ENCODE results near the gene ETV3L. TPM values are rescaled to one million over a fixed set of nuclear protein-coding genes. Genes with fewer than 3 reads are reported as not detected.

ETV3L gene
- total and polyA plus RNA-seq, 2 experiments from 2014 or later: not detected

DNA sequence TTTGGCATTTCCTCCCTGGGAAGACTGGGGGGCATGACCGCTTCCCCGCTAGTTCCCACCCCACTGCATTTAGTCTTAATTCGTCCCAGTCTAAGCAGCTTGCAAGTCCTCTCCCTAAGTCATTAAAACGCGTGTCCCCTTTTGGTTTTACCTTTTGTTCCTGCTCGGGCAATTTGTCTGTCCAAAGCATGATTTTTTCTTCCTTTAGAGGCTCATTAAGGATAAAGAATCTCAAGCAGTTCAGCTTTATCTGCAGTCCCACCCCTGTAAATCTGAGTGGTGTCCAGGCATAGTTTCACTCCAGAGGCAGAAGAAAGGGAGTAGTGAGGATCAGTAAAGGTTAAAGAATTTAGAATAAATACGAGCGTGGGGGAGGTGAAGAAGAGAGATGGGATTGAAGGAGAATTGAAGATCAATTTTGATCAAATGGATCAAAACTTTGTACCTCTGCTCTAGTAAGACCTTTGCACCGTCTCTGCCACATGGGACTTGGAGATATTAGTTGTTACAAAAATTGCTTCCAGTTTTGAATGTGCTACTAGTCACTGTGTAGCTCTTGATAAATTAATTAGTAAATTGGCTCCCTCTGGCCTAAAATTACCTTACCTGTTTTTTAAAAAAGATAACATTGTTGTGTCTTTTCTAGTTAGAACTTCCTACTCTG, 39.6 kb upstream of the ETV3L start:
- H3K27me3 ChIP-seq: no peaks in the 10 kb centered on the region
- H3K36me3 ChIP-seq: peaks cover 19% of the 10 kb centered on the region
- TF ChIP-seq, protein P1, sequence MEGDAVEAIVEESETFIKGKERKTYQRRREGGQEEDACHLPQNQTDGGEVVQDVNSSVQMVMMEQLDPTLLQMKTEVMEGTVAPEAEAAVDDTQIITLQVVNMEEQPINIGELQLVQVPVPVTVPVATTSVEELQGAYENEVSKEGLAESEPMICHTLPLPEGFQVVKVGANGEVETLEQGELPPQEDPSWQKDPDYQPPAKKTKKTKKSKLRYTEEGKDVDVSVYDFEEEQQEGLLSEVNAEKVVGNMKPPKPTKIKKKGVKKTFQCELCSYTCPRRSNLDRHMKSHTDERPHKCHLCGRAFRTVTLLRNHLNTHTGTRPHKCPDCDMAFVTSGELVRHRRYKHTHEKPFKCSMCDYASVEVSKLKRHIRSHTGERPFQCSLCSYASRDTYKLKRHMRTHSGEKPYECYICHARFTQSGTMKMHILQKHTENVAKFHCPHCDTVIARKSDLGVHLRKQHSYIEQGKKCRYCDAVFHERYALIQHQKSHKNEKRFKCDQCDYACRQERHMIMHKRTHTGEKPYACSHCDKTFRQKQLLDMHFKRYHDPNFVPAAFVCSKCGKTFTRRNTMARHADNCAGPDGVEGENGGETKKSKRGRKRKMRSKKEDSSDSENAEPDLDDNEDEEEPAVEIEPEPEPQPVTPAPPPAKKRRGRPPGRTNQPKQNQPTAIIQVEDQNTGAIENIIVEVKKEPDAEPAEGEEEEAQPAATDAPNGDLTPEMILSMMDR (IDR thresholded peaks at IDR 0.05; ENCODE audit: low read depth, low read length): no peak
- peaks cover 14% of the 10 kb centered on the region for H3K4me1 ChIP-seq (ENCODE audit: low read depth)
- no peak for DNase-seq (ENCODE audit: low read depth in 1 of 2, low spot score in 1 of 2)
- peak overlapping the region; percentile 94 for H3K4me3 ChIP-seq
- no peaks in the 10 kb centered on the region for H3K9me3 ChIP-seq (ENCODE audit: low read depth)
- peak overlapping the region; percentile 96 for H3K27ac ChIP-seq

DNA sequence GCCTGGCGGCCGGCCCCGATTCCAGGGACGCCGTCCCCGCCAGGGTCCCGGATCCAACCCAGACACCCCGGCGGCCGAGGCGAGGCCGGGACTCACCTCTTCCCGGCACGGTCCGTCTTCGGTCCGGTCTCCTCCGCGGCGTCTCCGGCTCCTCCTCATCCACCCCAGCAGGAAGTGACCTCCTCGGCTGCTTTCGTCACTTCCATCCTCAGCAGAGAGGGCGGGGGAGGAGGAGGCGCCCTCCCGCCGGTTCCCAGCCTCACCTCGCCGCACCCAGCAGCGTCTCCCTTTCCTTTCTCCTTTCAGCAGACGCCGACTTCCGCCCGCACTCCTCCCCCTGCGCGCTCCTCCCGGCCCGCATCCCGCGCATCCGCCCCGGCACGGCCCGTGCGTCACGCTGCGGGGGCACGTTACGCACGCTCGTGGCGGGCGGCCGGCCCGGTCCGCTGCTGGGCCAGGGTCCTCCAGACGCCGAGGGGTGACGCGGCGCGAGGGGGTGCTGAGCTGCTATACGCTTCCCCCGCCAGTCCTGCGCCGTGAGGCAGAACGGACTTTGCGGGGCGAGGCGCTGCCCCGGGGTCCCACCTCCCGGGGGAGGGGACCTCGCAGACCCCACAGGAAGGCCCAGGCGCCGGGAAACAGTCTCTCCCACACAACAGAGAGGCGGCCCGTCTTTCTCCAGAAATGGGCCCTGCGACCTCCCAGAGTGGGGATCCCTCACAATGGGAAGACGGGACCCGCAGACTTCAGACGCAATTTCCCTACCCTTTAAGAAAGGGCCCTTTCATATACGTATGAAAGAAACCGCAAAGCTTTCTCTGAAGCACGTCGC, 38.8 kb upstream of the ETV3L start, which contains the start of gene ETV3:
ETV3 (minus strand) TSS at position 176 of the 832 bp plus-strand sequence. CDS start 2,043 bp downstream, outside the sequence.
- Histone ChIP-seq H3K9me3 (ENCODE audit: low read depth) (no peaks in the 10 kb centered on the region), H3K4me1 (ENCODE audit: low read depth) (peaks cover 14% of the 10 kb centered on the region), H3K27me3 (no peaks in the 10 kb centered on the region), H3K4me3 (peak within 1 kb of the TSS; percentile 94), H3K27ac (peak within 1 kb of the TSS; percentile 96), H3K36me3 (peaks cover 27% of the 10 kb centered on the region)
- TF ChIP-seq, protein P1 (IDR thresholded peaks at IDR 0.05; ENCODE audit: low read depth, low read length): no peak
- DNase-seq (ENCODE audit: low read depth in 1 of 2, low spot score in 1 of 2): peak; percentile 92 to 97

DNA sequence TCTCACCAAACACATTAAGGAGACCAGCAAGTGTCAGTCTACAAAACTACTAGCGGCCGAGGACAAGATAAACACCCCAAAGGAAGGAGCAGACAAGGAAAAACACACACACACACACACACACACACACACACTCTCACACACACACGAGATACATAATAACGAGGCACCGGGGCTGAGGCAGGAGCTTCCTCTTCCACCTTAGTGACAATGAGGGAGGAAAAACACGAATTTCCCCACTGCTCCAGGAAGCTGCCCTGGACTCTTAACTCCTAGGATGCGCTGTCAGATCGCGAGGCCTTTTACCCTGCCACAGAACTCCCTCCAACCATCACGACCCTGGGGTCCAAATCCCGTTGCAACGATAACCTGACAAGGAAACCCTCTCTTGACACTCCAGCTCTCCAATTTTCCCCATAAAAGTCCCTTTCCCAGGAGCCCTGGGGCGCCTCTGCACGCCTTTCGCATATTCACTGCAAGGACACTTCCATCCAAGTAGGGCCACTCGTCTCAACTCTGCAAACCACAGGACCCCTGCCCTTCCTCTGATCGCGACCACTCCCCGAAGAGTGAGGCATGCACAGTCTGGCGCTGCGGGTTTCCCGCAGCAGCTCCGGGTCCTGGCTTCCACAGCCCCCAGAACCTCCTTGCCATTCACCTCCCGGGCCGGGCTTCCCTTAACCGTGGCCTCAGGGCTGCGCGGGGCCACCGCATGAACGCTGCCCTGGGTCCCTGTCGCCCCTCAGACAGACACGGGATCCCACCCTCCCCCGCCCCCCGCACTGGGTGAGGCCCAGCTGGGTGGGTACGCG, 38.0 kb upstream of the ETV3L start:
- peak in 1 of 2 donors; percentile 24 for DNase-seq (ENCODE audit: low read depth in 1 of 2, low spot score in 1 of 2)
- TF ChIP-seq, protein P1 (IDR thresholded peaks at IDR 0.05; ENCODE audit: low read depth, low read length): no peak
- H3K4me3 ChIP-seq: peak overlapping the region; percentile 94
- H3K9me3 ChIP-seq (ENCODE audit: low read depth): no peaks in the 10 kb centered on the region
- no peaks in the 10 kb centered on the region for H3K27me3 ChIP-seq
- peak overlapping the region; percentile 96 for H3K27ac ChIP-seq
- peaks cover 31% of the 10 kb centered on the region for H3K36me3 ChIP-seq
- peaks cover 20% of the 10 kb centered on the region for H3K4me1 ChIP-seq (ENCODE audit: low read depth)

DNA sequence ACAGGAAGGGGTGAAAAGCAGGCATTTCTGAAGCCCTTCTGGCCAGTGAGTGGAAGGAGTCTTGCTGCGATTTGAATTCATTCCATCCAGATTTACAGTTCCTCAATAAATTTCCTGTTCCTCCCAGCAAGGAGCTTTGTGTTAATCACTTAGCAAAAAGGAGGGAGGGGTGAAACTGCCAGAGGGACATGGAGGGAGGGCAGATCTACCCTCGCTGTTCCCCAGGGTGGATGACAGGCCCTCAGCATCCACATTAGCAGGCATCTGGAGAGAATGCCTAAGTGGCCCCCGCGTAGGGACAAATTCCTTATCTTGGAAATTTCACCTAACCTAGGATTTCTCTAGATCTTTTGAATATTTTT, 37.4 kb upstream of the ETV3L start:
- H3K27ac ChIP-seq: peak overlapping the region; percentile 96
- TF ChIP-seq, protein P1 (IDR thresholded peaks at IDR 0.05; ENCODE audit: low read depth, low read length): no peak
- no peaks in the 10 kb centered on the region for H3K27me3 ChIP-seq
- H3K4me1 ChIP-seq (ENCODE audit: low read depth): peaks cover 20% of the 10 kb centered on the region
- peaks cover 35% of the 10 kb centered on the region for H3K36me3 ChIP-seq
- no peaks in the 10 kb centered on the region for H3K9me3 ChIP-seq (ENCODE audit: low read depth)
- DNase-seq (ENCODE audit: low read depth in 1 of 2, low spot score in 1 of 2): peak; percentile 36 to 46
- peak overlapping the region; percentile 94 for H3K4me3 ChIP-seq

GRCh38 chr1:157136133-157136532, 36.5 kb upstream of the ETV3L start:
- Histone ChIP-seq H3K27me3 (no peaks in the 10 kb centered on the region), H3K9me3 (ENCODE audit: low read depth) (no peaks in the 10 kb centered on the region), H3K4me1 (ENCODE audit: low read depth) (peaks cover 24% of the 10 kb centered on the region), H3K4me3 (no peak overlapping the region), H3K36me3 (peaks cover 44% of the 10 kb centered on the region), H3K27ac (peak overlapping the region; percentile 96)
- TF ChIP-seq, protein P1 (IDR thresholded peaks at IDR 0.05; ENCODE audit: low read depth, low read length): no peak
- DNase-seq (ENCODE audit: low read depth in 1 of 2, low spot score in 1 of 2): no peak
